Measurements from ENCODE around the gene WDR81.
"Not testable (repeated sequence)": the region's sequence is repeated elsewhere in the genome, so short reads cannot be mapped to it uniquely, and the experiment has no call there.

Gene WDR81

GRCh38 chr17:1755827-1756262 is 31.3 kb downstream of the WDR81 start:
- ATAC-seq = no peak

DNA sequence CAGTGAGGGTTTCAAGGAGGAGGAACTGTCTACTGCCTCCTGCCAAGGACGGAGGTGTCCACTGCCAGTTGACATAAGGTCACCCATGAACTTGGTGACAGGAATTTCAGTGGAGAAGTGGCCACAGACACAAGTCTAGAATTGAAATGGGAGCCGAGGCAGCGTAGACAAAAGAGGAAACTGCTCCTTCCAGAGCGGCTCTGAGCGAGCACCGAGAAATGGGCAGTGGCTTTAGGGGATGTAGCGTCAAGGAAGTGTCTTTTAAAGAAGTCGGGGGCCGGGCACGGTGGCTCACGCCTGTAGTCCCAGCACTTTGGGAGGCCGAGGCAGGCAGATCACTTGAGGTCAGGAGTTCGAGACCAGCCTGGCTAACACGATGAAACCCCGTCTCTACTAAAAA is 34.3 kb downstream of the WDR81 start:
- ATAC-seq = no peak

GRCh38 chr17:1759529-1759928 is 35.0 kb downstream of the WDR81 start:
- no peak for ATAC-seq

DNA sequence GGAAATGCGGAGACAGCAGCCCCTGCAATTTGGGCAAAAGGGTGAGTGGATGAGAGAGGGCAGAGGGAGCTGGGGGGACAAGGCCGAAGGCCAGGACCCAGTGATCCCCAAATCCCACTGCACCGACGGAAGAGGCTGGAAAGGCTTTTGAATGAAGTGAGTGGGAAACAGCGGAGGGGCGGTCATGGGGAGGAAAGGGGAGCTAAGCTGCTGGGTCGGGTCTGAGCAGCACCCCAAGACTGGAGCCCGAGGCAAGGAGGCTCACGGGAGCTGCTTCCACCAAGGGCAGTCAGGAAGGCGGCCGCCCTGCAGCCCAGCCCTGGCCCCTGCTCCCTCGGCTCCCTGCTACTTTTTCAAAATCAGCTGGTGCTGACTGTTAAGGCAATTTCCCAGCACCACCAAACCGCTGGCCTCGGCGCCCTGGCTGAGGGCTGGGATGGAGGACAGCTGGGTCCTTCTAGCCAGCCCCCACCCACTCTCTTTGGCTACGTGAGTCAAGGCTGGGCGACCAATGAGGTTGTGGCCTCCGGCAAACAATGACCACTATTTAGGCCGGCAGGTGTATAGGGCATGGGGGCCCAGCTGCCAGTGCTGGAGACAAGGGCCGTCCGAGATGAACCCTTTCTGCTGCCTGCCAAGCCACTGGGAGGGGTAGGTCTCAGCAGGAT is 37.9 kb downstream of the WDR81 start:
- no peak for ATAC-seq

- no peak for ATAC-seq
These were observed 38.7 kb downstream of the WDR81 start for GRCh38 chr17:1762901-1763898.

DNA sequence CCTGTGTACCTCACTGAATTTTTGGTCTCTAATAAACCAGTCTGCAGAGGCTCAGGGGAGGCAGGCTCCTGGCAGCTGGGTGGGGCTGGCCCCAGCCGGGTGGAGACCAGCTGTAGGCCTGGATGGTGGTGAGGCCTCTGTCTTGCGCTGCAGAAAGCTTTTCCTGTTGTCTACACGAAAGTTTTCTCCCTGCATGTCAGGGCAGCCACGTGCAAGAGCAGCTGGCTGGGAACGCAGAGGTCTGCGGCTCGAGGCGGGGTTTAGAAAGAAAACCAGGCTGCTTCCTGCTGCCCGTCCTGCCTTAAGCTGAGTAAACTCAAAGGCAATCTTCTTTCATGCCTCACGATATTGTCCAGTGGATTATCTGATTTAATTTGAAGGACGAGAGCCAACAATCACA is 39.8 kb downstream of the WDR81 start:
- ATAC-seq = peak; percentile 51 to 65

DNA sequence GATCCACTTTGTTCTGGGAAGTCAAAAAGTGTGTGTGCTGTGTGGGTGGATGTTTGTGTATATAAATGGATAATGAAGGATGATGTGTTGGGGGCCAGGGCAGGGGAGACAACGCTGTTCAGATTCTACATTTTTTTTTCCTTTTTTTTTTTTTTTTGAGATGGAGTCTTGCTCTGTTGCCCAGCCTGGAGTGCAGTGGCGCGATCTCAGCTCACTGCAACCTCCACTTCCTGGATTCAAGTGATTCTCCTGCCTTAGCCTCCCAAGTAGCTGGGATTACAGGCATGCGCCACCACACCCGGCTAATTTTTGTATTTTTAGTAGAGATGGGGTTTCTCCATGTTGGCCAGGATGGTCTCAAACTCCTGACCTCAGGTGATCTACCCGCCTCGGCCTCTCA is 40.2 kb downstream of the WDR81 start:
- ATAC-seq = not testable (repeated sequence)

DNA sequence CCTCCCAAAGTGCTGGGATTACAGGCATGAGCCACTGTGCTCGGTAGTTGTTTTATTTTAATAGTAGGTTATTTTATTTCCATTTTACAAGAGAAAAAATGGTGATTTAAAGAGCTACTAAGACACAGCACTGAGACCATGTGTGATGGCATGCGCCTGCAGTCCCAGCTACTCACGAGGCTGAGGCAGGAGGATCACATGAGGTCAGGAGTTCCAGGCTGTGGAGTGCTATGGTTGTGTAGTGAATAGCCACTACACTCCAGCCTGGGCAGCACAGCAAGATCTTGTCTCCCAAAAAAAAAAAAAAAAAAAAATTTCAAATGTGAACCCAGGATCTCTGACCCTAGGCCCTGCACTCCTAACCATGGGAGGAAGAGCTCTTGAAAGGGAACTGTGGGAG is 41.1 kb downstream of the WDR81 start:
- no peak for ATAC-seq

DNA sequence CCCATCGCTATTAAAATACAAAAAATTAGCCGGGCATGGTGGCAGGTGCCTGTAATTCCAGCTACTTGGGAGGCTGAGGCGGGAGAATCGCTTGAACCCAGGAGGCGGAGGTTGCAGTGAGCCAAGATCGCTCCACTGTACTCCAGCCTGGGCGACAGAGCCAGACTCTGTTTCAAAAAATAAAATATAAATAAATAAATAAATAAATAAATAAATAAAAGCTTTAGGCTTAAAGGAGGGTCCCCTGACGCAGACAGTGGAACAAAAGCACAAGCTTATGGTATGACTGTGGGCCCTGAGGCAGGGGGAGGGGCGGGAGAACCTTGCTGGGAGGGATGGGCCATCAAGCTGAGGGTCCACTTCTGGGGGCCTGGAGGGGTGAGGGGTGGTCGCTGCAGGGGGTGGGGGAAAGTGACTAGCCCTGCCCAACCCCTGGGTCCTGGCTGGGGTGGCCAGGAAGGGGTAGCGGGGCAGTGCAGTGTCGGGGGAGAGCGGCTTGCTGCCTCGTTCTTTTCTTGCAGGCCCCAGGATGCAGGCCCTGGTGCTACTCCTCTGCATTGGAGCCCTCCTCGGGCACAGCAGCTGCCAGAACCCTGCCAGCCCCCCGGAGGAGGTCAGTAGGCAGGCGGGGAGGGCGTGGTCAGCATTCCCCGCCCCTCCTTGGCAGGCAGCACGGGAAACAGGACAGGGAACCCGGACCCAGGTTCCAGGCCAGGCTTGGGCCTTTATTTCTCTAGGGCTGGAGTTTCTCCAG is 42.1 kb downstream of the WDR81 start:
- ATAC-seq = no peak

GRCh38 chr17:1767358-1767757 is 42.9 kb downstream of the WDR81 start:
- no peak for ATAC-seq

- peak in 1 of 2 donors; percentile 25 for ATAC-seq
These were observed 45.4 kb downstream of the WDR81 start for GRCh38 chr17:1769822-1770477.

DNA sequence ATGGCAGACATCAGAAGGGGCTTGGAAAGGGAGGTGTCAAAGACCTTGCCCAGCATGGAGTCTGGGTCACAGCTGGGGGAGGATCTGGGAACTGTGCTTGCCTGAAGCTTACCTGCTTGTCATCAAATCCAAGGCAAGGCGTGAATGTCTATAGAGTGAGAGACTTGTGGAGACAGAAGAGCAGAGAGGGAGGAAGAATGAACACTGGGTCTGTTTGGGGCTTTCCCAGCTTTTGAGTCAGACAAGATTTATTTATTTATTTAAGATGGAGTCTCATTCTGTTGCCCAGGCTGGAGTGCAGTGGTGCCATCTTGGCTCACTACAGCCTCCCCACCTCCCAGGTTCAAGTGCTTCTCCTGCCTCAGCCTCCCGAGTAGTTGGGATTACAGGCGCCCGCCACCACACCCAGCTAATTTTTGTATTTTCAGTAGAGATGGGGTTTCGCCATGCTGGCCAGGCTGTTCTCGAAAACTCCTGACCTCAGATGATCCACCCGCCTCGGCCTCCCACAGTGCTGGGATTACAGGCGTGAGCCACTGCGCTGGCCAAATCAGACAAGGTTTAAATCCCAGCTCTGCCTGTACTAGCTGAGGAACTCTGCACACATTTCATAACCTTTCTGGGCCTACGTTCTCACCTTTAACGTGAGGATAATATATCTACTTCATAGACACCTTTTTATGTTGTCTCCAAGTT is 48.6 kb downstream of the WDR81 start:
- peak; percentile 55 to 71 for ATAC-seq

DNA sequence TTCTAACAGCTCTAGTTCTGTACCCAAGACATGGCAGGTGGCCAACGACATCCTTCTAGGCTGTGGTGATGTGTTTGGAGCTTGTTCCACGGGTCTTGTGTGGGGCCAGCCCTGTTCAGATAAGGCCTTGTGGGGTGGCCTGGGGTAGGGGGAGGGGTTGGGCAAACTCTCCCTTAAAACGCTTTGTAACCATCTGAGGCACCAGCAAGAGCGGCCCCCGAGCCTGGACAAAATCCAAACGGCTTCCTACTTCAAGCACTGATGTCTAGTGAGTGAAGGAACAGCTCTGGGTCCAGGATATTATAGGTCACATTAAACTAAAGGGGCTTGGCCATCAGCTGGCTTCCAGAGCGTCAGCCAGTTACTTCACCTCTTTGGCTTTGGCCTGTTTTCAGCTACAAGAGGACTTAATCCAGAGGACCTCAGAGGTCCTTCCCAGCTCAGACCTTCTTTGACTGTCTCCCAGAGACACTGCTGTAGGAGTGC is 49.2 kb downstream of the WDR81 start:
- no peak for ATAC-seq

DNA sequence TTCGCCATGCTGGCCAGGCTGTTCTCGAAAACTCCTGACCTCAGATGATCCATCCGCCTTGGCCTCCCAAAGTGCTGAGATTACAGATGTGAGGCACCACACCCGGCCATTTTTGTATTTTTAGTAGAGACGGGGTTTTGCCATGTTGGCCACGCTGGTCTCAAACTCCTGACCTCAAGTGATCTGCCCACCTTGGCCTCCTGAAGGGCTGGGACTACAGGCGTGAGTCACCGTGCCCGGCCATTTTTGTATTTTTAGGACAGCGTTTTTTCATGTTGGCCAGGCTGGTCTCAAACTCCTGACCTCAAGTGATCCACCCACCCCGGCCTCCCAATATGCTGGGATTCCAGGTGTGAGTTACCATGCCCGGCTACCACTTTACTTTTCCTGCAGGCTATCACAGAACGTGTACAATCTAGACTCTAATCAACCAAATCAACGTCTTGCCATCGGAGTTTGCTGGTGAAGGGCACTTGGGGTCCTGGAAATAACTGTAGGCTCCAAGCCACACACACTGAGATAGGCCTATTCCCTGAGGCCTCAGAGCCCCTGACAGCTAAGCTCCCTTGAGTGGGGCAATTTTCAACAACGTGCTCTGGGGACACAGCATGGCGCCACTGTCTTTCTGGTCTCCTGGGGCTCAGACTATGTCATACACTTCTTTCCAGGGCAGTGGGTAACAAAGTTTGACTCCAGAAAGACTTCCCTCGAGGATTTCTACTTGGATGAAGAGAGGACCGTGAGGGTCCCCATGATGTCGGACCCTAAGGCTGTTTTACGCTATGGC is 50.1 kb downstream of the WDR81 start:
- no peak for ATAC-seq

- no peak for ATAC-seq
These were observed 51.8 kb downstream of the WDR81 start for GRCh38 chr17:1776328-1776727.

GRCh38 chr17:1776857-1777256 is 52.4 kb downstream of the WDR81 start:
- no peak for ATAC-seq

DNA sequence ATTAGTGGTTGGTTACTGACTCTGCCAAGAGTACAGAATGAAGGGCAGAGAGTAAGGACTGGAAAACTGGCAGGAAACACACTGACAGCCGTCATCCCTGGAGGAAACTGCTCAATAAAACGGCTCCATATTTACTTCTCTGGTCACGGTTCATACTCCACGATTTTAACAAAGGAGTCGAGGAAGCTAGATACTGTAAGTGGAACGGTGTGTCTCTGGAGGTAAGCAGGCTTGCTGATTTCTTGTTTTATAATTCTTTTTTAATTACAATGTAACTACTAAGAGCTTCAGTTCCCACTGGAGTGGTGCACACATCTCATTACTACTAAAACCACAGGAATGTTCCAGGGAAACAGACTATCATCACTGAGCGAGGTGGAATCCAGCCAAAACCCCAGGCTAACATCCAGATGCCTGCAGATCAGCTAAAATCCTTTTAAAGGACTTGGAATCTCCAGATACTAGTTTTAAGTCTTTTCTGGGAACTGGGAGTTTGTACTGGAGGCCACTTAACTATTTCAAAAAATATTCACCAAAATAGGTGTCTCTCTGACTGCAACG is 55.1 kb downstream of the WDR81 start:
- ATAC-seq = no peak

DNA sequence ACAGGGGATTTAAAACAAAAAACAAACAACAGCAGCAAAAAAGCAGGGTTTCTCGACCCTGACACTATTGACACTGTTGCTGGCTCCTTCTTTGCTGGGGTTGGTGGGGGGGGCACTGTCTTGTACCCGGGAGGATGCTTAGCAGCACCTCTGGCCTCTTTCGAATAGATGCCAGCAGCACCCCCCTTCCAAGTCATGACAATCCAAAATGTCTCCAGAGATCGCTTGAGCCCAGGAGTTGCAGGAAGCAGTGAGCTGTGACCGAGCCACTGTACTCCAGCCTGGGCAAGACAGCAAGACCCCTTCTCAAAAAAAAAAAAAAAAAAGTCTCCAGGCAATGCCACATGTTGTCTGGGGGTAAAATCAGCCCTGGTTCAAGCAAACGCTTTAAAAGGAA is 57.7 kb downstream of the WDR81 start:
- ATAC-seq = no peak

DNA sequence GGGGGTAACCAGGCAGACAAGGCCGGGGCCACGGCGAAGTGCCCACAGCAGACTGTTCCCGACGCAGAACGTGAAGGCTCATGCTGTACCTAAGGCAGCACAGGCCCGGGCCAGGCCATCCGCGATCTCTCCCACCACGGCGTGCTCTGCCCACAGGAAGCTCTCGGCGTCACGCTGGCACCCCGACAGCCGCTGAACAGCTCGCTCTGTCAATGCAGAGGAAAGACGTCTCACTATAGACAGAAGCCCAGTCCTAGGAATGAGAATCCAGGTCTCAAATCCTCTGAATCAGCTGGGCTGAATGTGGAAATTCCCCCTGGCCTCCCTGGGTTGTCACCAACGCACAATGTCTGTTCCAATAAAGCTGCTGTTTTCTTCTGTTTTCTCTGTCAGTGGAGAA is 58.8 kb downstream of the WDR81 start:
- ATAC-seq = no peak

GRCh38 chr17:1783834-1784611 is 59.5 kb downstream of the WDR81 start:
- peak in 1 of 2 donors; percentile 41 for ATAC-seq
